ENCODE measurements around the gene TEX26. TPM values are rescaled to one million over a fixed set of nuclear protein-coding genes. Genes with fewer than 3 reads are reported as not detected.

The TEX26 gene
- total and polyA plus RNA-seq, 2 donors (not counting 1 experiment from before 2014, with no cell fraction given), result 0.22 to 0.66 TPM

- no peaks in the 10 kb centered on the region for H3K4me1 ChIP-seq (ENCODE audit: control insufficient read depth, extremely low read depth, insufficient read depth, low read length)
- DNase-seq (ENCODE audit: low read depth in 2 of 2), result no peak
- H2AFZ ChIP-seq (ENCODE audit: low read length), result no peak overlapping the region
- no peak overlapping the region for H3K27ac ChIP-seq (ENCODE audit: insufficient read depth, low read length)
- H4K20me1 ChIP-seq (ENCODE audit: control insufficient read depth, extremely low read depth, insufficient read depth, low read length), result no peaks in the 10 kb centered on the region
- peaks cover 6% of the 10 kb centered on the region for H3K27me3 ChIP-seq (ENCODE audit: control insufficient read depth, insufficient read depth, low read length)
- H3K4me3 ChIP-seq (replicated peaks in 1 of 4; ENCODE audit: control extremely low read depth in 1 of 4, insufficient read depth in 1 of 4, low read depth in 3 of 4, low read length in 4 of 4), result no peak overlapping the region
- H3K9me3 ChIP-seq (ENCODE audit: control insufficient read depth, insufficient read depth, low read depth, low read length), result no peaks in the 10 kb centered on the region
- no peak for TF ChIP-seq EZH2 (IDR thresholded peaks at IDR 0.05; ENCODE audit: low read length, missing control alignments)
- TF ChIP-seq CTCF (conservative IDR thresholded peaks at IDR 0.05 in 1 of 2, IDR thresholded peaks at IDR 0.05 in 1 of 2; ENCODE audit: low read depth in 1 of 2, low read length in 2 of 2), result no peak
- H3K36me3 ChIP-seq (ENCODE audit: control insufficient read depth, insufficient read depth, low read length), result no peaks in the 10 kb centered on the region
- H3K9ac ChIP-seq (ENCODE audit: insufficient read depth, low read length), result no peak overlapping the region
- no peaks in the 10 kb centered on the region for H3K79me2 ChIP-seq (ENCODE audit: control insufficient read depth, insufficient read depth, low read length)
- H3K4me2 ChIP-seq (ENCODE audit: extremely low read depth, insufficient read depth, low read length), result no peak overlapping the region
Measured at GRCh38 chr13:30928978-30929377, 3.5 kb upstream of the TEX26 start.

- Histone ChIP-seq H3K79me2 (ENCODE audit: control insufficient read depth, insufficient read depth, low read length) (no peaks in the 10 kb centered on the region), H3K4me3 (replicated peaks in 1 of 4; ENCODE audit: control extremely low read depth in 1 of 4, insufficient read depth in 1 of 4, low read depth in 3 of 4, low read length in 4 of 4) (no peak overlapping the region), H3K27me3 (ENCODE audit: control insufficient read depth, insufficient read depth, low read length) (peaks cover 14% of the 10 kb centered on the region), H3K4me2 (ENCODE audit: extremely low read depth, insufficient read depth, low read length) (no peak overlapping the region), H3K9ac (ENCODE audit: insufficient read depth, low read length) (no peak overlapping the region), H3K36me3 (ENCODE audit: control insufficient read depth, insufficient read depth, low read length) (no peaks in the 10 kb centered on the region), H2AFZ (ENCODE audit: low read length) (no peak overlapping the region), H4K20me1 (ENCODE audit: control insufficient read depth, extremely low read depth, insufficient read depth, low read length) (no peaks in the 10 kb centered on the region), H3K4me1 (ENCODE audit: control insufficient read depth, extremely low read depth, insufficient read depth, low read length) (no peaks in the 10 kb centered on the region), H3K9me3 (ENCODE audit: control insufficient read depth, insufficient read depth, low read depth, low read length) (no peaks in the 10 kb centered on the region), H3K27ac (ENCODE audit: insufficient read depth, low read length) (no peak overlapping the region)
- DNase-seq (ENCODE audit: low read depth in 2 of 2), result no peak
- no peak for TF ChIP-seq CTCF (conservative IDR thresholded peaks at IDR 0.05 in 1 of 2, IDR thresholded peaks at IDR 0.05 in 1 of 2; ENCODE audit: low read depth in 1 of 2, low read length in 2 of 2)
- no peak for TF ChIP-seq EZH2 (IDR thresholded peaks at IDR 0.05; ENCODE audit: low read length, missing control alignments)
Measured at GRCh38 chr13:30933354-30933670, 856 bp downstream of the TEX26 start.

- Histone ChIP-seq H4K20me1 (ENCODE audit: control insufficient read depth, extremely low read depth, insufficient read depth, low read length) (no peaks in the 10 kb centered on the region), H3K27me3 (ENCODE audit: control insufficient read depth, insufficient read depth, low read length) (peaks cover 14% of the 10 kb centered on the region), H3K9ac (ENCODE audit: insufficient read depth, low read length) (no peak overlapping the region), H3K4me3 (replicated peaks in 1 of 4; ENCODE audit: control extremely low read depth in 1 of 4, insufficient read depth in 1 of 4, low read depth in 3 of 4, low read length in 4 of 4) (no peak overlapping the region), H3K9me3 (ENCODE audit: control insufficient read depth, insufficient read depth, low read depth, low read length) (no peaks in the 10 kb centered on the region), H3K27ac (ENCODE audit: insufficient read depth, low read length) (no peak overlapping the region), H3K4me2 (ENCODE audit: extremely low read depth, insufficient read depth, low read length) (no peak overlapping the region), H2AFZ (ENCODE audit: low read length) (no peak overlapping the region), H3K79me2 (ENCODE audit: control insufficient read depth, insufficient read depth, low read length) (no peaks in the 10 kb centered on the region), H3K4me1 (ENCODE audit: control insufficient read depth, extremely low read depth, insufficient read depth, low read length) (no peaks in the 10 kb centered on the region), H3K36me3 (ENCODE audit: control insufficient read depth, insufficient read depth, low read length) (no peaks in the 10 kb centered on the region)
- no peak for DNase-seq (ENCODE audit: low read depth in 2 of 2)
- no peak for TF ChIP-seq EZH2 (IDR thresholded peaks at IDR 0.05; ENCODE audit: low read length, missing control alignments)
- TF ChIP-seq CTCF (conservative IDR thresholded peaks at IDR 0.05 in 1 of 2, IDR thresholded peaks at IDR 0.05 in 1 of 2; ENCODE audit: low read depth in 1 of 2, low read length in 2 of 2), result no peak
Measured at GRCh38 chr13:30934381-30934780, 1.9 kb downstream of the TEX26 start.

Measured in fibroblast of lung (primary cell).